ENCODE measurements around the gene TCP11X1.
"Not testable (repeated sequence)": the region's sequence is repeated elsewhere in the genome, so short reads cannot be mapped to it uniquely, and the experiment has no call there.

The TCP11X1 gene

GRCh38 chrX:102214986-102215385, at the start of gene TCP11X1:
Gene TCP11X1, plus strand, starts transcription at chrX:102215301.
- H3K9me3 Mint-ChIP-seq; H3K27ac Mint-ChIP-seq; H3K4me3 Mint-ChIP-seq; intact Hi-C loops (cut with micrococcal nuclease); H3K4me1 Mint-ChIP-seq (ENCODE audit: low read depth); H3K27me3 Mint-ChIP-seq; H3K36me3 Mint-ChIP-seq (ENCODE audit: low read depth): not testable (repeated sequence)

GRCh38 chrX:102185967-102186720, 29.0 kb upstream of the TCP11X1 start:
- Mint-ChIP-seq H3K27me3 (no peaks in the 10 kb centered on the region), H3K9me3 (peaks cover 16% of the 10 kb centered on the region), H3K4me3 (no peak overlapping the region), H3K36me3 (ENCODE audit: low read depth) (no peaks in the 10 kb centered on the region), H3K4me1 (ENCODE audit: low read depth) (no peaks in the 10 kb centered on the region), H3K27ac (no peak overlapping the region)
- intact Hi-C loops (cut with micrococcal nuclease) = no loop called here

DNA sequence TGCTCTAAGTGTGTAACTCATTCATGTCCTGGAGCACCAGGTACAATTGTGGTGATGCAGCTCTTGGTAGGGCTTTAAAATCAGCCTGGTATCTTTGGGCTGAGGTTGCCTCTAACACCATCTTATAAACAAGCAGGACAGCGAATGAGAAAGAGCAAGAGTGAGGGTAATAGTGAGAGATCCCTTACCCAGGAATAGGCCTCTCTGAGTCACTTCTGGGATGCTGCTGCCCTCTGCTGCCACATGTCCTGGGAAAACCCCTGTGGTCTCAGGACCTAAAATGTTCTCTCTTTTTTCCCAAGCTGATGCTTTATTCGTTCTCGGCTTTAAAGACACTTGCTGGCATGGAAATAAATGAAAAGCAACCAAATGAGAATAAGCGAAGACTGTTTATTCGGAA, 7.2 kb upstream of the TCP11X1 start:
- intact Hi-C loops (cut with micrococcal nuclease) = not testable (repeated sequence)

GRCh38 chrX:102216497-102216896, 1.4 kb downstream of the TCP11X1 start:
- H3K4me3 Mint-ChIP-seq; H3K27ac Mint-ChIP-seq; H3K36me3 Mint-ChIP-seq (ENCODE audit: low read depth); H3K27me3 Mint-ChIP-seq; intact Hi-C loops (cut with micrococcal nuclease); H3K4me1 Mint-ChIP-seq (ENCODE audit: low read depth); H3K9me3 Mint-ChIP-seq: not testable (repeated sequence)

More for the DNA sequence above, 7.2 kb upstream of the TCP11X1 start:
- not testable (repeated sequence) for H3K4me1 Mint-ChIP-seq (ENCODE audit: low read depth); H3K27ac Mint-ChIP-seq; H3K4me3 Mint-ChIP-seq; H3K27me3 Mint-ChIP-seq; H3K36me3 Mint-ChIP-seq (ENCODE audit: low read depth); H3K9me3 Mint-ChIP-seq

DNA sequence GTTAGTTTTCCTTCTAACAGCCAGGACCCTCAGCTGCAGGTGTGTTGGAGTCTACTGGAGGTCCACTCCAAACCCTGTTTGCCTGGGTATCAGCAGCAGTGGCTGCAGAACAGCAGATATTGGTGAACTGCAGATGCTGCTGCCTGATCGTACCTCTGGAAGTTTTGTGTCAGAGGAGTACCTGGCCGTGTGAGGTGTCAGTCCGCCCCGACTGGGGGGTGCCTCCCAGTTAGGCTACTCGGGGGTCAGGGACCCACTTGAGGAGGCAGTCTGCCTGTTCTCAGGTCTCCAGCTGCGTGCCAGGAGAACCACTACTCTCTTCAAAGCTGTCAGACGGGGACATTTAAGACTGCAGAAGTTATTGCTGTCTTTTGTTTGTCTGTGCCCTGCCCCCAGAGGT, 20.6 kb downstream of the TCP11X1 start:
- H3K27ac Mint-ChIP-seq; H3K4me3 Mint-ChIP-seq; H3K36me3 Mint-ChIP-seq (ENCODE audit: low read depth); H3K27me3 Mint-ChIP-seq; H3K4me1 Mint-ChIP-seq (ENCODE audit: low read depth); H3K9me3 Mint-ChIP-seq; intact Hi-C loops (cut with micrococcal nuclease): not testable (repeated sequence)

- H3K4me3 Mint-ChIP-seq; H3K27ac Mint-ChIP-seq; H3K27me3 Mint-ChIP-seq; H3K4me1 Mint-ChIP-seq (ENCODE audit: low read depth); intact Hi-C loops (cut with micrococcal nuclease); H3K36me3 Mint-ChIP-seq (ENCODE audit: low read depth); H3K9me3 Mint-ChIP-seq: not testable (repeated sequence)
Observed at GRCh38 chrX:102240265-102240664, 25.2 kb downstream of the TCP11X1 start.

DNA sequence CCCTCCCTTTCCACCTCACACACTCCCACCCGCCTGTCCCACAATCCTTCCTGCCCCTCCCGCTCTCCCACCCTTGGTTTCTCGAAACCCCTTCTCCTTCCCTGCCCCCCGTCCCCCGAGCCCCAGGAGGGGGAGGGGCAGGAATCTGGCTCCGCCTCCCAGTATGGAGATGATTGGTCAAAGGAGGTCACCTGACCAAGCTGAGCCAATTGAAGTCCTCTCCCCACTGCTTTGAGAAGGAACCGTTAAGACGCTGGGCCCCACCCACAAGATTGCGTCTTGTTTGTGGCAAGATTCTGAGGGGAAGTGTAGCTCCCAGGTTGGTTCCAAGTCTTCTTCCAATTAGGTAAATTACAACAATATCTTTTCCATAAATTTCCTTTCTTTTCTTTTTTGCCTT, 31.8 kb downstream of the TCP11X1 start, which contains the start of gene NXF2:
NXF2 (plus strand) TSS at position 275 of the 400 bp plus-strand sequence. CDS start 59,912 bp downstream, outside the sequence.
- H3K27me3 Mint-ChIP-seq; H3K4me3 Mint-ChIP-seq; H3K27ac Mint-ChIP-seq; H3K4me1 Mint-ChIP-seq (ENCODE audit: low read depth); H3K9me3 Mint-ChIP-seq; H3K36me3 Mint-ChIP-seq (ENCODE audit: low read depth); intact Hi-C loops (cut with micrococcal nuclease): not testable (repeated sequence)

DNA sequence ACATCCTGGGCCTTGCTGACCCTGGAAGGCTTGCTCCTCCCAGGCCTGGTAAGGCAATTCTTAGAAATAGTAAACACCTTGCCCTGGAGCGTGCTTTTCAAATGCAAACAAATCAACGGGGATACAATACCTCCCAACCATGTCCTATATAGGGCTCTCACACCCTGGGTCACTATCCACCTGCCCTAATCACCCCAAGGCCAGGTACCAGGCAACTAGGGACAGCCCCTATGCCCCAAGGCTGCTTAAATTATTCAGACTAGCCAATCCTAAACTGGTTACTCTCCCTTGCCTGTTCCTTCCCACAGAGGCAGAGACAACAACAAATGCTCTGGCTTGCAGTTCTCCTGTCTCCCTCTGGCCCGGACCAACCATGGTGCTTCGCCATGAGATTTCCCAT, 57.1 kb downstream of the TCP11X1 start:
- H3K27me3 Mint-ChIP-seq; H3K4me1 Mint-ChIP-seq (ENCODE audit: low read depth); intact Hi-C loops (cut with micrococcal nuclease); H3K36me3 Mint-ChIP-seq (ENCODE audit: low read depth); H3K27ac Mint-ChIP-seq; H3K4me3 Mint-ChIP-seq; H3K9me3 Mint-ChIP-seq: not testable (repeated sequence)
